HEK293 (cell line): ENCODE measurements around the gene ZCWPW1.

Source experiments
- OSR2 ChIP-seq: fragments of 450-650 bp; formaldehyde crosslinking; IDR thresholded peaks from 2 replicates; pipeline ENCODE4 v1.5.1; 2016; ENCODE audit warnings: missing biosample characterization, missing genetic modification characterization
- PBX3 ChIP-seq: sonication (generic); formaldehyde crosslinking; IDR thresholded peaks from 2 replicates; pipeline ENCODE4 v1.8.1; 2022; ENCODE audit warnings: mild to moderate bottlenecking, moderate library complexity, missing genetic modification reagents
- PRDM10 ChIP-seq: fragments of 450-650 bp; formaldehyde crosslinking; IDR thresholded peaks from 2 replicates; pipeline ENCODE4 v1.5.1; 2016; ENCODE audit warnings: missing biosample characterization, missing genetic modification characterization
- SP3 ChIP-seq: fragments of 450-650 bp; formaldehyde crosslinking; IDR thresholded peaks from 2 replicates; pipeline ENCODE4 v1.5.1; 2016; ENCODE audit warnings: missing biosample characterization, missing genetic modification characterization
- TSHZ1 ChIP-seq: fragments of 450-650 bp; formaldehyde crosslinking; IDR thresholded peaks from 2 replicates; pipeline ENCODE4 v1.5.1; 2016; ENCODE audit warnings: missing biosample characterization, missing genetic modification characterization, borderline replicate concordance
- ZBTB1 ChIP-seq: fragments of 450-650 bp; formaldehyde crosslinking; IDR thresholded peaks from 2 replicates; pipeline ENCODE4 v1.5.1; 2016; ENCODE audit warnings: missing biosample characterization, missing genetic modification characterization
- ZBTB11 ChIP-seq: fragments of 450-650 bp; formaldehyde crosslinking; conservative IDR thresholded peaks from 2 replicates; pipeline ENCODE4 v1.5.1; 2016; ENCODE audit warnings: low read depth, missing biosample characterization, missing genetic modification characterization
- ZBTB20 ChIP-seq: fragments of 450-650 bp; formaldehyde crosslinking; IDR thresholded peaks from 2 replicates; pipeline ENCODE4 v1.5.1; 2016; ENCODE audit warnings: missing biosample characterization, missing genetic modification characterization
- ZFHX2 ChIP-seq: fragments of 450-650 bp; formaldehyde crosslinking; conservative IDR thresholded peaks from 2 replicates; pipeline ENCODE4 v1.5.1; 2016; ENCODE audit warnings: missing biosample characterization, missing genetic modification characterization
- ZFP37 ChIP-seq: fragments of 450-650 bp; formaldehyde crosslinking; IDR thresholded peaks from 2 replicates; pipeline ENCODE4 v1.5.1; 2016; ENCODE audit warnings: missing biosample characterization, missing genetic modification characterization
- ZIC2 ChIP-seq: fragments of 450-650 bp; formaldehyde crosslinking; IDR thresholded peaks from 2 replicates; pipeline ENCODE4 v1.5.1; 2016; ENCODE audit warnings: missing biosample characterization, missing genetic modification characterization
- ZNF121 ChIP-seq: fragments of 450-650 bp; formaldehyde crosslinking; IDR thresholded peaks from 2 replicates; pipeline ENCODE4 v1.5.1; 2016; ENCODE audit warnings: missing biosample characterization, missing genetic modification characterization
- ZNF23 ChIP-seq: fragments of 450-650 bp; formaldehyde crosslinking; IDR thresholded peaks from 2 replicates; pipeline ENCODE4 v1.5.1; 2016; ENCODE audit warnings: missing biosample characterization, missing genetic modification characterization, borderline replicate concordance
- ZNF280C ChIP-seq: fragments of 450-650 bp; formaldehyde crosslinking; IDR thresholded peaks from 2 replicates; pipeline ENCODE4 v1.5.1; 2016; ENCODE audit warnings: missing biosample characterization, missing genetic modification characterization
- ZNF354C ChIP-seq: fragments of 450-650 bp; formaldehyde crosslinking; IDR thresholded peaks from 2 replicates; pipeline ENCODE4 v1.5.1; 2016; ENCODE audit warnings: missing biosample characterization, missing genetic modification characterization, low read depth, borderline replicate concordance
- ZNF621 ChIP-seq: fragments of 450-650 bp; formaldehyde crosslinking; IDR thresholded peaks from 2 replicates; pipeline ENCODE4 v1.5.1; 2017; ENCODE audit warnings: missing biosample characterization, missing genetic modification characterization
- ZNF654 ChIP-seq: fragments of 450-650 bp; formaldehyde crosslinking; IDR thresholded peaks from 2 replicates; pipeline ENCODE4 v1.5.1; 2016; ENCODE audit warnings: low read depth, missing biosample characterization, missing genetic modification characterization
- ZNF76 ChIP-seq: fragments of 450-650 bp; formaldehyde crosslinking; IDR thresholded peaks from 2 replicates; pipeline ENCODE4; 2016; ENCODE audit warnings: low read depth, missing biosample characterization, missing genetic modification characterization, borderline replicate concordance
- ZNF792 ChIP-seq: fragments of 450-650 bp; formaldehyde crosslinking; IDR thresholded peaks from 2 replicates; pipeline ENCODE4 v1.5.1; 2016; ENCODE audit warnings: missing biosample characterization, missing genetic modification characterization
- ZSCAN18 ChIP-seq: fragments of 450-650 bp; formaldehyde crosslinking; IDR thresholded peaks from 2 replicates; pipeline ENCODE4 v1.5.1; 2016; ENCODE audit warnings: missing biosample characterization, missing genetic modification characterization
- ZSCAN5A ChIP-seq: fragments of 450-650 bp; formaldehyde crosslinking; IDR thresholded peaks from 2 replicates; pipeline ENCODE4 v1.5.1; 2016; ENCODE audit warnings: missing biosample characterization, missing genetic modification characterization

The ZCWPW1 gene

GRCh38 chr7:100465702-100466311 lies 37.3 kb upstream of the ZCWPW1 start (continued):
- TF ChIP-seq TSHZ1 (tag by site-specific recombination) (no peak), ZNF23 (tag by site-specific recombination) (no peak), SP3 (no peak), ZNF121 (no peak), ZFP37 (tag by site-specific recombination) (no peak), PBX3 (no peak), ZIC2 (tag by site-specific recombination) (peak; percentile 73), ZNF621 (no peak), ZBTB1 (tag by site-specific recombination) (no peak), ZFHX2 (tag by site-specific recombination) (peak; percentile 24; the same call in 1 of the 2 replicates), PRDM10 (tag by site-specific recombination) (no peak), ZSCAN5A (tag by site-specific recombination) (no peak), ZNF654 (tag by site-specific recombination) (peak; percentile 60), ZNF76 (tag by site-specific recombination) (no peak), OSR2 (tag by site-specific recombination) (no peak), ZSCAN18 (tag by site-specific recombination) (no peak), ZBTB20 (no peak), ZNF280C (tag by site-specific recombination) (no peak), ZNF354C (tag by site-specific recombination) (no peak), ZBTB11 (tag by site-specific recombination) (no peak), ZNF792 (no peak)
